ENCODE data around the gene TIMP3. TPM values are rescaled to one million over a fixed set of nuclear protein-coding genes. Genes with fewer than 3 reads are reported as not detected.
"Not testable (repeated sequence)": the region's sequence is repeated elsewhere in the genome, so short reads cannot be mapped to it uniquely, and the experiment has no call there.

The TIMP3 gene
- total RNA-seq, 4 donors from 2014 or later: 566 to 898 (median 683) TPM

- no peaks in the 10 kb centered on the region for H3K36me3 ChIP-seq
- 59% methylated on average over 6 of the region's 6 CpGs for WGBS
- peak overlapping the region in 2 of 4 donors; percentile 38 to 43 for H3K27ac ChIP-seq (replicated peaks in 1 of 4)
- TF ChIP-seq POLR2AphosphoS5 (IDR thresholded peaks at IDR 0.05) (peak; percentile 29 to 42), POLR2A (IDR thresholded peaks at IDR 0.05; ENCODE audit: low read depth) (no peak)
- H3K4me1 ChIP-seq: peaks cover 6 to 17% (median 9%) of the 10 kb centered on the region in 4 donors
- H3K27me3 ChIP-seq: no peaks in the 10 kb centered on the region
- no peaks in the 10 kb centered on the region for H3K9me3 ChIP-seq
- DNase-seq (ENCODE audit: extremely low spot score): no peak
- no peak overlapping the region for H3K4me3 ChIP-seq
- intact Hi-C loops (cut with DNase I): no loop called here
These were observed 47.0 kb upstream of the TIMP3 start for GRCh38 chr22:32754413-32755041.

- intact Hi-C loops (cut with DNase I); DNase-seq (ENCODE audit: extremely low spot score); H3K27me3 ChIP-seq; H3K36me3 ChIP-seq; H3K27ac ChIP-seq (replicated peaks in 1 of 4); H3K9me3 ChIP-seq; H3K4me3 ChIP-seq: not testable (repeated sequence)
- peaks cover 18 to 32% (median 24%) of the 10 kb centered on the region in 4 donors for H3K4me1 ChIP-seq
- 98% methylated on average over 14 of the region's 14 CpGs for WGBS
These were observed 44.3 kb upstream of the TIMP3 start for GRCh38 chr22:32757086-32757762.

- H3K36me3 ChIP-seq: no peaks in the 10 kb centered on the region
- DNase-seq (ENCODE audit: extremely low spot score): no peak
- no peaks in the 10 kb centered on the region for H3K27me3 ChIP-seq
- no peak overlapping the region for H3K4me3 ChIP-seq
- no peak overlapping the region for H3K27ac ChIP-seq (replicated peaks in 1 of 4)
- H3K4me1 ChIP-seq: peaks cover 12 to 41% (median 26%) of the 10 kb centered on the region in 4 donors
- TF ChIP-seq POLR2AphosphoS5 (IDR thresholded peaks at IDR 0.05) (no peak), POLR2A (IDR thresholded peaks at IDR 0.05; ENCODE audit: low read depth) (no peak), EP300 (IDR thresholded peaks at IDR 0.05) (no peak), CTCF (IDR thresholded peaks at IDR 0.05) (no peak)
- intact Hi-C loops (cut with DNase I): no loop called here
- no peaks in the 10 kb centered on the region for H3K9me3 ChIP-seq
- WGBS: 84% methylated on average over 3 of the region's 3 CpGs
These were observed 42.6 kb upstream of the TIMP3 start for GRCh38 chr22:32758866-32759385.

- no peak overlapping the region for H3K4me3 ChIP-seq
- TF ChIP-seq POLR2AphosphoS5 (IDR thresholded peaks at IDR 0.05) (no peak), POLR2A (IDR thresholded peaks at IDR 0.05; ENCODE audit: low read depth) (no peak), CTCF (IDR thresholded peaks at IDR 0.05) (no peak), EP300 (IDR thresholded peaks at IDR 0.05) (no peak)
- H3K27ac ChIP-seq (replicated peaks in 1 of 4): peak overlapping the region in 2 of 4 donors; percentile 51 to 63
- H3K27me3 ChIP-seq: no peaks in the 10 kb centered on the region
- WGBS: 76% methylated on average over 6 of the region's 6 CpGs
- peaks cover 20 to 49% (median 34%) of the 10 kb centered on the region in 4 donors for H3K4me1 ChIP-seq
- H3K9me3 ChIP-seq: no peaks in the 10 kb centered on the region
- intact Hi-C loops (cut with DNase I): no loop called here
- H3K36me3 ChIP-seq: no peaks in the 10 kb centered on the region
- DNase-seq (ENCODE audit: extremely low spot score): no peak
These were observed 41.1 kb upstream of the TIMP3 start for GRCh38 chr22:32760396-32760795.

GRCh38 chr22:32760815-32761214 is 40.7 kb upstream of the TIMP3 start:
- 77% methylated on average over 2 of the region's 4 CpGs for WGBS
- Histone ChIP-seq H3K9me3 (no peaks in the 10 kb centered on the region), H3K4me1 (peaks cover 20 to 49% (median 35%) of the 10 kb centered on the region in 4 donors), H3K27me3 (no peaks in the 10 kb centered on the region), H3K36me3 (no peaks in the 10 kb centered on the region), H3K27ac (replicated peaks in 1 of 4) (peak overlapping the region; percentile 42 to 63 (median 49)), H3K4me3 (no peak overlapping the region)
- no peak for DNase-seq (ENCODE audit: extremely low spot score)
- intact Hi-C loops (cut with DNase I): no loop called here
- peak; percentile 56 to 64 for TF ChIP-seq POLR2AphosphoS5 (IDR thresholded peaks at IDR 0.05)
- TF ChIP-seq POLR2A (IDR thresholded peaks at IDR 0.05; ENCODE audit: low read depth): no peak
- peak; percentile 62 for TF ChIP-seq EP300 (IDR thresholded peaks at IDR 0.05)

- H3K27ac ChIP-seq (replicated peaks in 1 of 4): peak overlapping the region; percentile 24 to 47 (median 42)
- no peaks in the 10 kb centered on the region for H3K36me3 ChIP-seq
- H3K4me1 ChIP-seq: peaks cover 20 to 49% (median 35%) of the 10 kb centered on the region in 4 donors
- 77% methylated on average over 9 of the region's 9 CpGs for WGBS
- DNase-seq (ENCODE audit: extremely low spot score): no peak
- H3K27me3 ChIP-seq: no peaks in the 10 kb centered on the region
- no peak overlapping the region for H3K4me3 ChIP-seq
- TF ChIP-seq CTCF (IDR thresholded peaks at IDR 0.05) (no peak), EP300 (IDR thresholded peaks at IDR 0.05) (no peak)
- H3K9me3 ChIP-seq: no peaks in the 10 kb centered on the region
- intact Hi-C loops (cut with DNase I): no loop called here
These were observed 40.1 kb upstream of the TIMP3 start for GRCh38 chr22:32761251-32761903.

Data from esophagus muscularis mucosa (tissue), 4 donors.